ENCODE data around the gene ABCC6. TPM values are rescaled to one million over a fixed set of nuclear protein-coding genes. Genes with fewer than 3 reads are reported as not detected.

ABCC6 gene
- total RNA-seq, 1 donor from 2014 or later, result 5.9 TPM

DNA sequence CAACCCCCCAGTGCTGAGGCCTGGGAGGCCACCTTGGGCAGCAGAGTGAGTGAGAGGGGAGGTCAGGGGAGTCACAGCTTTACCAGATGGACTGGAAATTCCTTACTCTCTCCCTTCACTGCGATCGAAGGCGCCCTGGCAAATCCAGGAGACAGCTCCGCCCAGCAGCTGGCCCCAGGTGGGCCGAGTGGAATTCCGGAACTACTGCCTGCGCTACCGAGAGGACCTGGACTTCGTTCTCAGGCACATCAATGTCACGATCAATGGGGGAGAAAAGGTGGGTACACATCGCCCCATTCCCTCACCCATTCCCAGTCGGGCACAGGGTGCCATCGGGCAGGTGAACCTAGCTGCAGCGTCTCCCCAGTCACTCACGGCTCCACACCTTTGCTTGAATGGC, 91.6 kb downstream of the ABCC6 start:
- Mint-ChIP-seq H3K9me3 (no peaks in the 10 kb centered on the region), H3K27me3 (no peaks in the 10 kb centered on the region), H3K4me3 (no peak overlapping the region), H3K36me3 (peaks cover 17% of the 10 kb centered on the region), H3K4me1 (ENCODE audit: unreplicated experiment) (no peaks in the 10 kb centered on the region), H3K27ac (no peak overlapping the region)
- no peak for DNase-seq (ENCODE audit: extremely low spot score, unreplicated experiment)
- TF ChIP-seq CTCF (conservative IDR thresholded peaks at IDR 0.05), result no peak

DNA sequence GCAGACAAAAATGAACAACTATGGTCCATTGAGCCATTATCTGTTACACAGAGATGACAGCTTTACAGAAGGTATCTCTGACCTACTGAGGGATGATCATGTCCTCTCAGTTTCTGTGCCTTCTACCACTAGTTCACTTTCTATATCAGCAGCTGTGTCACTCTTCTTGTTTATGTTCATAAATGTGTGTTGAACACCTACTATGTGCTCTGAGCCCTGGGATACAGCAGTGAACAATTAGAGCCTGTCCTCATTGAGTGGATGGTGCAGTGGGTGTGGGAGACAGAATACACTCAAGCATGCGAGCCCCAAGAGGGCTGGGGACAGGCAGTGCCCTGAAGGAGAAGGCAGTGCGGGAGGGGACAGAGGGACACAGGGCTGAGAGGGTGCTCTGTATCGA, 92.1 kb downstream of the ABCC6 start:
- H3K4me1 Mint-ChIP-seq (ENCODE audit: unreplicated experiment), result no peaks in the 10 kb centered on the region
- H3K36me3 Mint-ChIP-seq, result peaks cover 18% of the 10 kb centered on the region
- no peak overlapping the region for H3K27ac Mint-ChIP-seq

GRCh38 chr16:16127469-16128116, 95.7 kb downstream of the ABCC6 start:
- H3K4me3 Mint-ChIP-seq, result no peak overlapping the region
- peaks cover 4% of the 10 kb centered on the region for H3K9me3 Mint-ChIP-seq
- no peaks in the 10 kb centered on the region for H3K27me3 Mint-ChIP-seq
- peak; percentile 90 for TF ChIP-seq CTCF (conservative IDR thresholded peaks at IDR 0.05)
- no peaks in the 10 kb centered on the region for H3K4me1 Mint-ChIP-seq (ENCODE audit: unreplicated experiment)
- DNase-seq (ENCODE audit: extremely low spot score, unreplicated experiment), result no peak
- H3K36me3 Mint-ChIP-seq, result peaks cover 26% of the 10 kb centered on the region
- H3K27ac Mint-ChIP-seq, result peak overlapping the region; percentile 48

More for the DNA sequence above, 92.1 kb downstream of the ABCC6 start:
- no peaks in the 10 kb centered on the region for H3K27me3 Mint-ChIP-seq
- no peaks in the 10 kb centered on the region for H3K9me3 Mint-ChIP-seq
- no peak for DNase-seq (ENCODE audit: extremely low spot score, unreplicated experiment)
- H3K4me3 Mint-ChIP-seq, result no peak overlapping the region
- TF ChIP-seq CTCF (conservative IDR thresholded peaks at IDR 0.05), result no peak

- Mint-ChIP-seq H3K9me3 (peaks cover 4% of the 10 kb centered on the region), H3K4me1 (ENCODE audit: unreplicated experiment) (no peaks in the 10 kb centered on the region), H3K4me3 (no peak overlapping the region), H3K36me3 (peaks cover 33% of the 10 kb centered on the region), H3K27ac (no peak overlapping the region), H3K27me3 (no peaks in the 10 kb centered on the region)
- no peak for DNase-seq (ENCODE audit: extremely low spot score, unreplicated experiment)
- no peak for TF ChIP-seq CTCF (conservative IDR thresholded peaks at IDR 0.05)
These were observed 96.4 kb downstream of the ABCC6 start for GRCh38 chr16:16126896-16127295.

- peaks cover 40% of the 10 kb centered on the region for H3K36me3 Mint-ChIP-seq
- no peak overlapping the region for H3K4me3 Mint-ChIP-seq
- peaks cover 4% of the 10 kb centered on the region for H3K9me3 Mint-ChIP-seq
- TF ChIP-seq CTCF (conservative IDR thresholded peaks at IDR 0.05), result no peak
- no peaks in the 10 kb centered on the region for H3K27me3 Mint-ChIP-seq
- H3K4me1 Mint-ChIP-seq (ENCODE audit: unreplicated experiment), result no peaks in the 10 kb centered on the region
- no peak for DNase-seq (ENCODE audit: extremely low spot score, unreplicated experiment)
- no peak overlapping the region for H3K27ac Mint-ChIP-seq
These were observed 98.3 kb downstream of the ABCC6 start for GRCh38 chr16:16124974-16125373.

Measured in type B pancreatic cell (in vitro differentiated cells).